PC-3 (cell line): ENCODE data around the gene TPX2. TPM values are rescaled to one million over a fixed set of nuclear protein-coding genes. Genes with fewer than 3 reads are reported as not detected.

Experiments
- ATAC-seq: fragments of 200-7000 bp; cut with Tn5 transposase; 2 replicates; pipeline ENCODE4 v1.9.1; 2020; ENCODE audit warnings: mild to moderate bottlenecking, moderate library complexity
- BruUV-seq: library from RNA; stranded (reverse); fragments of 400-500 nt; replicated peaks from 2 replicates; lab custom pipeline; 2021; lab: Mats Ljungman, UMichigan
- CTCF ChIA-PET: fragments of 300-600 bp; sonication (Branson Sonifier 250); formaldehyde crosslinking; loops from one replicate; lab custom pipeline; 2022; ENCODE audit warnings: antibody characterized with exemption; lab: Charles Lee
- POLR2A ChIA-PET: fragments of 300-600 bp; sonication (Branson Sonifier 250); formaldehyde crosslinking; loops from one replicate; lab custom pipeline; 2022; ENCODE audit warnings: antibody characterized with exemption; ENCODE audit not compliant: unreplicated experiment; lab: Charles Lee
- DNase-seq: peaks from one replicate; pipeline ENCODE4 v3.0.0-alpha.2; 2015
- H2AFZ ChIP-seq: fragments of 300-600 bp; sonication (generic); 2 replicates; pipeline ENCODE4 v1.6.0; 2016; ENCODE audit warnings: antibody characterized with exemption, low read length
- H3F3A ChIP-seq: fragments of 300-600 bp; sonication (generic); one replicate; pipeline ENCODE4 v1.6.0; 2017; ENCODE audit warnings: antibody characterized with exemption, low read length, control low read depth, mild to moderate bottlenecking; ENCODE audit not compliant: unreplicated experiment
- H3K27ac ChIP-seq: fragments of 300-600 bp; sonication (generic); 2 replicates; pipeline ENCODE4 v1.5.1; 2016; ENCODE audit warnings: mild to moderate bottlenecking, low read length
- H3K27me3 ChIP-seq: fragments of 300-600 bp; sonication (generic); 2 replicates; pipeline ENCODE4 v1.6.1; 2016; ENCODE audit warnings: low read length, mixed read lengths
- H3K36me3 ChIP-seq: fragments of 300-600 bp; sonication (generic); 2 replicates; pipeline ENCODE4 v1.6.1; 2016; ENCODE audit warnings: low read depth, mixed run types, low read length, mixed read lengths
- H3K4me1 ChIP-seq: fragments of 300-600 bp; sonication (generic); 2 replicates; pipeline ENCODE4 v1.5.1; 2016; ENCODE audit warnings: low read length; ENCODE audit not compliant: insufficient read depth
- H3K4me2 ChIP-seq: fragments of 300-600 bp; sonication (generic); 2 replicates; pipeline ENCODE4 v1.6.0; 2016; ENCODE audit warnings: low read length
- H3K4me3 ChIP-seq: fragments of 300-600 bp; sonication (generic); 2 replicates; pipeline ENCODE4 v1.5.1; 2016; ENCODE audit warnings: mild to moderate bottlenecking, low read length, mixed read lengths
- H3K79me2 ChIP-seq: fragments of 300-600 bp; sonication (generic); 2 replicates; pipeline ENCODE4 v1.6.1; 2017; ENCODE audit warnings: low read length, mixed read lengths
- H3K9ac ChIP-seq: fragments of 300-600 bp; sonication (generic); 2 replicates; pipeline ENCODE4 v1.6.0; 2016; ENCODE audit warnings: mild to moderate bottlenecking, low read length
- H3K9me2 ChIP-seq: fragments of 300-600 bp; sonication (generic); replicated peaks from 2 replicates; pipeline ENCODE4 v1.6.1; 2016; ENCODE audit warnings: mixed run types, low read length, mixed read lengths
- H3K9me3 ChIP-seq: fragments of 300-600 bp; sonication (generic); 2 replicates; pipeline ENCODE4 v1.6.1; 2016; ENCODE audit warnings: low read length, mixed read lengths
- H4K20me1 ChIP-seq: fragments of 300-600 bp; sonication (generic); 2 replicates; pipeline ENCODE4 v1.6.1; 2016; ENCODE audit warnings: low read length, mixed read lengths
- EZH2 ChIP-seq: fragments of 300-600 bp; sonication (generic); IDR thresholded peaks from one replicate; pipeline ENCODE4 v1.6.1; 2017; ENCODE audit warnings: antibody characterized with exemption, mild to moderate bottlenecking, low read length; ENCODE audit not compliant: unreplicated experiment
- EZH2phosphoT487 ChIP-seq: fragments of 300-600 bp; sonication (generic); IDR thresholded peaks from 2 replicates; pipeline ENCODE4 v1.6.1; 2018; ENCODE audit warnings: mild to moderate bottlenecking, antibody characterized with exemption, low read length, borderline replicate concordance
- intact Hi-C: fragments of 100-400 bp; cut with micrococcal nuclease; formaldehyde crosslinking; loops from 2 replicates; pipeline ENCODE4 v1.9.0; 2023
- total RNA-seq: library from RNA; depleted of rRNA; stranded (reverse); fragments of >200 nt; gene quantifications from 2 replicates; pipeline ENCODE4 v1.2.3, GENCODE V29; 2014
- TF ChIP-seq, protein P1 (sequence below): fragments of 300-600 bp; sonication (generic); conservative IDR thresholded peaks from 2 replicates; pipeline ENCODE4 v1.5.1; 2017; ENCODE audit warnings: antibody characterized with exemption, low read depth, mild to moderate bottlenecking, low read length

The TPX2 gene
- total RNA-seq, 1 experiment from 2014 or later, result 128 TPM

DNA sequence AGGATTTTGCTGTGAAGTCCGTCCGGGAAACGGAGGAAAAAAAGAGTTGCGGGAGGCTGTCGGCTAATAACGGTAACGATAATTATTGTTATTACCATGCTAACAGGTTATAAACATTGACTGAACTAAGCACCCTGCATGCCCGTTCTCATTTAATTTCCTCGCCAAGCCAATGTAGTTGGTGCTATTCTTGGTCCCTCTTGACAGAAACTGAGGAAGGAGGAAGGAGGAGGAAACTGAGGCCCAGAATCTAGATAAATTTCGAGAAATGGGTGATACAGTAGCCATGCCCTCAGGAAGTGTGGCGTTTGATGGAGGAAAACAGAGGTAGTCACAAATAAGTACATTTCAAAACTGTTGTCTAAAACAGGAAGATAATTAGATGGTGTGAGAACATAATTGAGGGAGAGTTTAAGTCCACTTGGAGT is 474 bp downstream of the TPX2 start:
- H2AFZ ChIP-seq, result peak overlapping the region; percentile 81
- peak overlapping the region; percentile 92 for H3K4me2 ChIP-seq
- H4K20me1 ChIP-seq, result peaks cover 4% of the 10 kb centered on the region; the same call in 1 of the 2 replicates
- peaks cover 16% of the 10 kb centered on the region; the same call in 1 of the 2 replicates for H3K4me1 ChIP-seq
- no peaks in the 10 kb centered on the region for H3F3A ChIP-seq
- TF ChIP-seq, protein P1, sequence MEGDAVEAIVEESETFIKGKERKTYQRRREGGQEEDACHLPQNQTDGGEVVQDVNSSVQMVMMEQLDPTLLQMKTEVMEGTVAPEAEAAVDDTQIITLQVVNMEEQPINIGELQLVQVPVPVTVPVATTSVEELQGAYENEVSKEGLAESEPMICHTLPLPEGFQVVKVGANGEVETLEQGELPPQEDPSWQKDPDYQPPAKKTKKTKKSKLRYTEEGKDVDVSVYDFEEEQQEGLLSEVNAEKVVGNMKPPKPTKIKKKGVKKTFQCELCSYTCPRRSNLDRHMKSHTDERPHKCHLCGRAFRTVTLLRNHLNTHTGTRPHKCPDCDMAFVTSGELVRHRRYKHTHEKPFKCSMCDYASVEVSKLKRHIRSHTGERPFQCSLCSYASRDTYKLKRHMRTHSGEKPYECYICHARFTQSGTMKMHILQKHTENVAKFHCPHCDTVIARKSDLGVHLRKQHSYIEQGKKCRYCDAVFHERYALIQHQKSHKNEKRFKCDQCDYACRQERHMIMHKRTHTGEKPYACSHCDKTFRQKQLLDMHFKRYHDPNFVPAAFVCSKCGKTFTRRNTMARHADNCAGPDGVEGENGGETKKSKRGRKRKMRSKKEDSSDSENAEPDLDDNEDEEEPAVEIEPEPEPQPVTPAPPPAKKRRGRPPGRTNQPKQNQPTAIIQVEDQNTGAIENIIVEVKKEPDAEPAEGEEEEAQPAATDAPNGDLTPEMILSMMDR, result no peak
- TF ChIP-seq EZH2, result no peak
- no peak for TF ChIP-seq EZH2phosphoT487
- H3K4me3 ChIP-seq, result peak overlapping the region; percentile 84
- CTCF ChIA-PET, result interaction anchor here (1.1 to 1.5 kb wide), 3 partner anchors 16 to 78 kb away, joined by 5 to 11 read pairs (median 6); no protein-coding TSS in a partner anchor
- H3K36me3 ChIP-seq, result peaks cover 8% of the 10 kb centered on the region; the same call in 1 of the 2 replicates
- H3K9me3 ChIP-seq, result no peaks in the 10 kb centered on the region
- peak overlapping the region; percentile 75 for H3K27ac ChIP-seq
- peaks cover 67% of the 10 kb centered on the region for H3K79me2 ChIP-seq
- ATAC-seq (no peak), DNase-seq (no peak)
- H3K27me3 ChIP-seq, result no peaks in the 10 kb centered on the region
- intact Hi-C loops, result no loop called here
- POLR2A ChIA-PET, result interaction anchor here (0.5 to 1.1 kb wide), 3 partner anchors 16 to 136 kb away, joined by 3 to 4 read pairs (median 3); no protein-coding TSS in a partner anchor
- TSS peak; percentile 74 for BruUV-seq
- H3K9ac ChIP-seq, result peak overlapping the region; percentile 90
- no peaks in the 10 kb centered on the region for H3K9me2 ChIP-seq

DNA sequence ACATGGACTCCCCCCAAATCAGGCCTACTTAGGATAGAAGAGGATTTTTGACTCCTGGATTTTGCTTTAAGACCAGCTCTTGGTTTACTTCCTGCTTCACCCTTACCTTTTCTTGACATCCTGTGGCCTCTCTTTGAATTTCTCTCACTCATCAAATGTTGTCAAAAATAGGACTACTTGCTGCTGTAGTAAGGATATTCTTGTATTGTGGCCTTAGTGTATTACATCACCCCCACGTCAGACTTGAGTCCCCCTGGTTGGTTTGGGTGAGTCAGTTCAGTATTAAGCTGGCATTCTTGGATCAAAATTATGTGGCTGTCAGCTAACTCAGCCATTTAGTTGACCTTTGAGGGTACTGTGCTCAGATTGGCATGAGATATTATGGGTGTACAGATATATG is 1.1 kb downstream of the TPX2 start:
- no TSS peak for BruUV-seq
- Histone ChIP-seq H3K9me2 (no peaks in the 10 kb centered on the region), H3K9me3 (no peaks in the 10 kb centered on the region), H3K9ac (peak overlapping the region; percentile 90), H3K27ac (no peak overlapping the region), H3K79me2 (peaks cover 74% of the 10 kb centered on the region), H4K20me1 (peaks cover 4% of the 10 kb centered on the region; the same call in 1 of the 2 replicates), H3K36me3 (peaks cover 14% of the 10 kb centered on the region), H3K4me3 (peak overlapping the region; percentile 84), H3K4me2 (peak overlapping the region; percentile 92), H3K4me1 (peaks cover 16% of the 10 kb centered on the region; the same call in 1 of the 2 replicates), H2AFZ (no peak overlapping the region), H3K27me3 (no peaks in the 10 kb centered on the region), H3F3A (no peaks in the 10 kb centered on the region)
- POLR2A ChIA-PET, result interaction anchor here (0.5 kb wide), 1 partner anchor 16 kb away, joined by 3 read pairs; no protein-coding TSS in a partner anchor
- intact Hi-C loops, result no loop called here
- no peak for ATAC-seq
- TF ChIP-seq, protein P1, result no peak
- TF ChIP-seq EZH2 (no peak), EZH2phosphoT487 (no peak)
- CTCF ChIA-PET, result interaction anchor here (1.2 kb wide), 1 partner anchor 17 kb away, joined by 6 read pairs; no protein-coding TSS in a partner anchor
- peak; percentile 37 for DNase-seq
